Activated T-cell treated with anti-CD3 and anti-CD28 coated beads for 1 hour (primary cell): ENCODE measurements around the gene CSF1R.
"Not testable (repeated sequence)": the region's sequence is repeated elsewhere in the genome, so short reads cannot be mapped to it uniquely, and the experiment has no call there.

Experiments
- DNase-seq: peaks from one replicate; pipeline ENCODE4 v3.0.0-alpha.2; 2020; ENCODE audit warnings: low read depth

CSF1R gene

DNA sequence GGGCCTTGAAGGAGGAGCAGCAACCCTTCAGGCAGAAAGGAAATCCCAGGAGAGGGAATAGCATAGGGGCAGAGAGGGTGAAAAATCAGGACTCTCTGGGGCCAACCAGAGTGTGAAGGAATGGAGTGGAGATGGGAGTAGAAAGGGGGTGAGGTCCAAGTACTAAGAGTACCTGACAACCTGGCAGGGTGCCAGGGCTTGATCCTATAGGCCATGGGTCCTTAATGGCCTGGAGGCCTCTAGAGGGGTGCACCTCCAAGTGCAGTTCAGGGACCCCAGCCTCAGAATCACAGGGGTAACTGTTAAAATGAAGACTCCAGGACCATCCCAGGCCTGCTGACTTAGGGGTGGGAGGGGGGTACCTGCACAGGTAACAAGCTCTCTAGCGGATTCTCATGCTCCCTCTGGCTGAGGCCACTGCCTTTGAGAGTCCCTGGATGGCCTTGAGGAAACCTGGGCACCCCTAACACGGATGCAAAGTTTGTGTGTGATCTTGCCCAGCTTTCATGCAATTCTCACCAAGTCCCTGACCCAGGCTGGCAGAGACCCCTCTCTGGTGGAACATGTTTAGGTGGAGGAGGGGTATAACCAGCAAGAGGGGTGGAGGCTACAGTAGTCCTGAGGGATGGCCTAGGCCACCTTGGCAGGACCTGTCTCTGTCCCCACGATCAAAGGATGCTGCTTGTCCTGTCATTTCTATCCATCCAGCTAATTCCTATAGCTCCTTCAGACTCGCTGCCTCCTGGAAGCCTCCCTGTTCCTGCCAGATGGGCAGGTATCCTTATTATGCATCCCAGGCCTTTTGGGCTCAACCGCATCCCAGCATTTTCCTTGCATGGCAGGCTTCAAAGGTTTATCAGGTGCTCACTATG, 17.6 kb upstream of the CSF1R start:
- no peak for DNase-seq

GRCh38 chr5:150101023-150101422, 14.7 kb upstream of the CSF1R start:
- no peak for DNase-seq

DNA sequence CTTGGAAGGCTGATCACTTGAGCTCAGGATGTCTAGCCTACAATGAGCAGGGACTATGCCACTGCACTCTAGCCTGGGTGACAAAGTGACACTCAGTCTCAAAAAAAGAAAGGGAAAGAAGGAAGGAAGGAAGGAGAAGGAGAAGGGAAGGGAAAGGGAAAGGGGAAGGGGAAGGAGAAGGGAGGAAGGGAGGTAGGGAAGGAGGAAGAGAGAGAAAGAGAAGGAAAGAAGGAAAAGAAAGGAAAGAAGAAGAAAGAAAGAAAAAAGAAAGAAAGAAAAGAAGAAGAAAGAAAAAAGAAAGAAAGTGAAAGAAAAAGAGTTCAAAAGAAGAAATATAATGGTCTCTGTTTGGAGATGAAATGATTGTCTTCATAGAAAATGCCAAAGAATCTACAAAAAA, 10.8 kb upstream of the CSF1R start:
- no peak for DNase-seq

DNA sequence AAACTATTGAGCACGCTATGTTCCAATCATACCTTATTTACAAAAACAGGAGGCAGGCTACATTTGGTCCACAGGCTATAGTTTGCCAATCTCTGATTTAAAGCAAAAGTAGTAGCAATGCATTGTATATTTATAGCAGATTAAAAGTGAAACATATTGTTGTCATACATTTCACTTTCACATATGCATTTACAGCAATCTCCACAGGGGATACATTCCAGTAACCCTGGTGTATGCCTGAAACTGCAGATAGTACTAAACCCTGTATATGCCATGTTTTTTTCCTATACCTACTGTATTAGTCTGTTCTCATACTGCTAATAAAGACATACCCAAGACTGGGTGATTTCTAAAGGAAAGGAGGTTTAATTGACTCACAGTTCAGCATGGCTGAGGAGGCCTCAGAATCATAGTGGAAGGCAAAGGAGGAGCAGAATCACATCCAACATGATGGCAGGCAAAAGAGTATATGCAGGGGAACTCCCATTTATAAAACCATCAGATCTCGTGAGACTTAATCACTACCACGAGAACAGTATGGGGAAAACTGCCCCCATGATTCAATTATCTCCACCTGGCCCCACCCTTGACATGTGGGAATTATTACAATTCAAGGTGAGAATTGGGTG, 5.9 kb upstream of the CSF1R start:
- no peak for DNase-seq

DNA sequence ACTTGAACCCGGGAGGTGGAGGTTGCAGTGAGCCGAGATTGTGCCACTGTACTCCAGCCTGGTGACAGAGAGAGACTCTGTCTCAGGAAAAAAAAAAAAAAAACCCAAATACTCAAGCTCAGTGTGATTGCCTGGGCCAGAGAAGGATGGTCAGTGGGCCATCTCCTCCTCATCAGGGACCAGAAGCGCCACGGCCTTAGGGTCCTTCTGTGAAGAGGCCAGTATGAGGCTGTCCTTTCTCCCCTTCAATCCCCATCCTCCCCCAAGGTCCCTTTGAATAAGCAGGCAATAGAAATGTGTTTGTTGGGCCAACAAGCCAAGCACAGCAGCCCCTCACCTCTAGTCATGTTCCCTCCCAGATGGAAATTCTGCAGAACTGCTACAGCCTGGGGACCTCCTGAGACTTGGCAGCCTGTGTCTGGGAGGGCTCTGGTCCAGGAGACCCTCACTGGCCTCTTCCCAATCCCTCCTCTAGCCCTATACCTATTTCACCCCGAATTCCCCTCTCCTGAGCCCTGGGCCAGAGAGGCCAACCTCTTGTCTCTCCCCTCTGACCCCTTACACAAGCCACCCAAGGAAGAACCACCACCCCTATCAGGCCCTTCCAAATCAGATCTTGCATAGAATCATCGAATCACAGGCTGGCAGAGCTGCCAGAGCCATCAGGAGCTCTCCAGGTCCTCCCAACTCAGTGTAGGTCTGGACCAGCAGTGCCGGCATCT, 1.0 kb downstream of the CSF1R start:
- DNase-seq = no peak

GRCh38 chr5:150084754-150085153, 1.6 kb downstream of the CSF1R start:
- not testable (repeated sequence) for DNase-seq

DNA sequence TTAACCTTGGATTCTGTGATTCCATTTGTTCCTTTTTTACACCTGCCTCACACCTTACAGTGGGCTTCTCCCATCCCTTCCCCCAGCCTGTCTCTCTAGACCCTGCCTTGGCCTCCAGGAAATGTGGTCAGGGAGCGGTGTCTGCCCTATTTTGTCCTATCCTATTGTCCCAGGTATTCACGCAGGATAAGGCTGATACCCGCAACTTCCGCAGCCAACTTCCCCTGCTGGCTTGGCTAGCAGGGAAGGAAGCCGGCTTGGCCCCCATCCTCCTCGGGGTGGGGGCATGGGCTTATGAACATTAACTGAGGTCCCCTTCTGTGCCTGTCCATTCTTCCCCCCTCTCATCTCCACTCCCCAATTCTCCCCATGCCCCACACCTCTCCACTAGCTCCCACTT, 3.5 kb downstream of the CSF1R start:
- DNase-seq = no peak

DNA sequence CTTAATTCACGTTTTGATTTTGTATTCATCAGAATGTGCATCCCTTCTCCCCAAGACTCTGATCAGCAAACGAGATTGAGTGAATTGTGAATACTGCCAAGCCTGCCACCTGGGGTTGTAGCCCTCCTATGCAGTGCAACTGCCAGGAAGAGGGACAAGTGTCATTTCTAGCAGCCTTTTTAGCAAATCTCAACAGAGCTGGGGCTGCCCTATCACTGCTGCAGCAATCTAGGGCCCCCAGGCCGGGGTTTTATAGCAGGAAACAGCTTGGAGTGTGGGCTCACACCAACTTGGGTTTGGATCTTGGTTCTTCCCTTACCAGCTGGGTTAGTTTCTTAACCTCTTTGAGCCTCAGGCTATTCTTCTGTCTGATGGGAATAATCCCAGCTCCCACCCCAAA, 4.0 kb downstream of the CSF1R start:
- DNase-seq = no peak

DNA sequence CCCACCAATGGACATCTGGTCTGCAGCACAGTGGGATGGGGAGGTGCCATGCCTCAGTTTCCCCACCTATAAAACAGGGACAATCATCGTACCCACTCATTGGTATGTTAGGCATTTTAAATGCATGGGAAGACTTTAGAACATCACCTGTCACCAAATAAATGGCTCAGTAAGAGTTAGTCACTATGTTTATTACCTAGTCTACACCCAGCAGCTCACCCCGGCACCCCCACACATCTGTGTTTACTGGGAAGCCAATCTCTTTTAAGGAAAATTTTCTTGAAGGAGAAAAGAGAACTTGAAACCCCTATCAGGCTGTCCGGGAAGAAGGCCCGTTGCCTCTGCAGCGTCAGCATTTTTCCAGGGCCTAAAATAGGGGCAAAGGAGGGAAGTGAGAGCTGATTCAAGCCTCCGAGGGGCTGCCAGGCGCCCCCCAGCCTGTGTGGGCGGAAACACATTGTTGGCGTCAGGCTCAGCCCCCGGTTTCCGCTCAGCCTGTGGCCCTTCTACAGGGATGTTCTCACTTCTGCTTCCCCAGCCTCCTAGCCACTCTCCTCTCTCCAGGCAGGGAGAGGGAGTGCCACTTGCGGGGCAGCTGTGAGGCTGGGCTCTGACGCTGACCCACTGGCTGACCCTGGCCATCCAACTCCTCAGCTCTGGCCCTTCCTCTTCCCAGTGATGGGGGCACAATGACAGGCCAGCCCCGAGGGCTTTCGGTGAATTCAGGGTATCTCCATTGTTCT, 4.6 kb downstream of the CSF1R start:
- DNase-seq = no peak

DNA sequence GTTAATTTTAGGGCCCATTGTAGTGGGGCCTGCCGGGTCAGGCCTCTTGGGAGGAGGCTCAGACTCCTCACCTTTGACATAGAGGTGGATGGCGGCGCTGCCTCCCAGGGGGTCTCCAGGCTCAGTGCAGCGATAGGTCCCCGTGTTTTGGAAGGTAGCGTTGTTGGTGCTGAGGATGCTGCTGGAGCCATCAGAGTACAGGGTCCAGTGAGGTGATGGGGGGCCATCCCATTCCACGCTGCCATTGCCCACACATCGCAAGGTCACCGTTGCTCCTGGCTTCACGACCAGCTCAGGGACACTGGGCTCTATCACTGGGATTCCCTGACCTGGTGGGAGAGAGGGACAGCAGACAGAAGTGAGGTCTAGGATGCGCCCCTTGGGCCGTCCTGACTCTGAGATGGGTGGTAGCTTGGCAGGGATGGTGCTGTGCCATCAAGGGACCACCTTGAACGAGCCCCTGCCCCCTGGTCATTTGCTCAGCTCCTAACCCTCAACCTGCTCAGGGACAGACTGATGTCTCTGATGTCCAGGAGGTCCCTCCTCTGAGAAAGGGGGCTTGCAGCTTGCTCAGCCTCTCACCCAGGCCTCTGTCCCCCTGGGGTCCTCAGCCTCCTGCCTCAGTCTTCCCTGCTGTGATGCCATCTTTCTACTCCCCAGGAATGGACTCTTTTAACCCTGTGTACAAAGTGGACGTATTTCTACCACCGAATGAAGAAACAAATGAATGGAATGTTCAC, 5.5 kb downstream of the CSF1R start:
- DNase-seq = no peak

- DNase-seq = no peak
These were observed 6.4 kb downstream of the CSF1R start for GRCh38 chr5:150079909-150080461.

GRCh38 chr5:150078802-150079689, 7.3 kb downstream of the CSF1R start:
- DNase-seq = no peak

- DNase-seq = no peak
These were observed 8.2 kb downstream of the CSF1R start for GRCh38 chr5:150077996-150078801.

DNA sequence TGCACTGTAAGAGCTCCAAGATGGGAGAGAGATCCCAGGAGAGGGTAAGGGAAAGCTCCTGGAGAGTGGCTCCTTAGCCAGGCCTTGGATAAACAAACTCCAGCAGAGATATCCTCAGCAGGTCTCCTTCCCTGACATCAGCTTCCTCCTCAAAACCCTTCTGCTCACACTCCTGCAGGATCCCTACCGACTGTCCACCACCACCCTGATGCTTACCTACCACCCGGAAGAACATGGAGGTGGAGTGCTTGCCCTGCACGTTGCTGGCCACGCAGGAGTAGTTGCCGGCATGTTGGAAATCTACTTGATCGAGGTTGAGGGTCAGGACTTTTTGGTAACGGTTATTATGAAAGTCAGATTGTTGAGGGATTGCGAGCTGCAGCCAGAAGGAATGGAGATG, 9.3 kb downstream of the CSF1R start:
- no peak for DNase-seq

GRCh38 chr5:150075806-150076205, 10.5 kb downstream of the CSF1R start:
- no peak for DNase-seq

- DNase-seq = no peak
These were observed 11.1 kb downstream of the CSF1R start for GRCh38 chr5:150075233-150075632.

GRCh38 chr5:150073677-150074076, 12.7 kb downstream of the CSF1R start:
- no peak for DNase-seq

GRCh38 chr5:150073086-150073625, 13.2 kb downstream of the CSF1R start:
- no peak for DNase-seq

DNA sequence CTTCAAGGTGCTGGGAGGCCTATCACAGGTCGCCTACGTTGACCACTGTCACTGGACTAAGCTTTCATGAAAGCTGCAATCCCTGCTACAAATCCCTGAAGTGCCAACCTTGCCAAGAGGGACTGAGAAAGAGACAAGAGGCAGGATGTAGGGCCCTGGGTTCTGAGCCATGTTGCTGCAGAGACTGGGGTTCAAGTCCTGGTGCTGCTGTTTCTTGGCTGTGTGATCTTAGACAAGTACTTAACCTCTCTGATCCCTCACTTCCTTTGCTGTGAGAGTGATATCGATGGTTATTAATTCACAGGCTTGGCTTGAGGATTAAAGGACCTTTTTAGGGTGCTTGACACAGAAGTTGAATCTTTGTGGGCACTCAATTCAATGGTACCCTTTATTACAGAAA, 15.5 kb downstream of the CSF1R start:
- no peak for DNase-seq
